Islet of Langerhans (tissue), 1 donor: ENCODE data around the gene DDX10.

Source experiments
- FAIRE-seq: peaks from one replicate; lab custom pipeline; 2011; peaks lifted over from hg19 to GRCh38; lab: Jason Lieb, UNC

DDX10 gene

DNA sequence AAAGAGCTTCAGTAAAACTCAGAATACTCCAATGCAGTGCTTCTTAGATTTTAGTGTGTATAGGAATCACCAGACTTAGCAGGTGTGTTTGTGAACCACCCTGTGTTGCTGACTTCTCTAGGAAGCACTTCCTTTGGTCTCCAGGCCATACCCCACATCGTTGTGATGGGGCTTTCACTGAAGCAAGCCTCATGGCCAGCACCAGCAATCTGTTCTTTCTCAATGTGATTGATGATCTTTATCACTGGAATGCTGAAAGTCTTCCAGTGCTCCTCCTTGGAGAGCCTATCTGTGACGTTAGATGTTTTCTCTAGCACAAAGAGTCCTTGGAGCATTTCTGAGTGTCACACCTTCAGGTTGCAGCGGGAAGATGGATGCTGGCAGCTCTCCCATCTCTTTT, 280.5 kb downstream of the DDX10 start:
- no peak for FAIRE-seq

DNA sequence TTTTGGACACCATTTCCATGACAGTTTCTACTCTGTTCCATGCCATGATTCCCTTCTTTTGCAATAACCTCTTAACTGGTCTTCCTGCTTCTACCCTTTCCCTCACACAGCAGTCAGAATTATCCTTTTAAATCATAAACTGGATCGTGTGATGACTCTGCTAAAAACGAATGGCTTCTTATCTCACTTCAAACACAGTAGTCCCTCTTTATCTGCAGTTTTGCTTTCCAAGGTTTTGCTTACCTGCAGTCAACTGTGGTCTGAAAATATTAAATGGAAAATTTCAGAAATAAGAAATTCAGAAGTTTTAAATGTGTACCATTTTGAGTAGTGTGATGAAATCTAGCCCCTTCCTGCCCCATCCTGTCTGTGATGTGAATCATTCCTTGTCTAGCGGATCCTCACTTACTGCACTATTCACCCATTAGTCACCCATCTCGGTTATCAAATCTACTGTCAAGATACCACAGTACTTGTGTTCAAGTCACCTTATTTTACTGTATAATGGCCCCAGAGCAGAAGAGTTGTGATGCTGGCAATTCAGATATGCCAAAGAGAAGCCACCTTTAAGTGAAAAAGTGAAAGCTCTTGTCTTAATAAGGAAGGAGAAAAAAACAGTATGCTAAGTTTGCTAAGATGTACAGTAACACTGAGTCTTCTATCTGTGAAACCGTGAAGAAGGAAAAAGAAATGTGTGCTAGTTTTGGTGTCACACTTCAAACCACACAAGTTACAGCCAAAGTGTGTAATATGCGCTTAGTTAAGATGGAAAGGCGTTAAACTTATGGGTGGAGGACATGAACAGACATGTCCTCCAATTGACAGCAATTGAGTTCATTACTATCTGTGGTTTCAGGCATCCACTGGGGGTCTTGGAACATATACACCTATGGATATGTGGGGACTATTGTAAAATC, 283.0 kb downstream of the DDX10 start:
- no peak for FAIRE-seq

DNA sequence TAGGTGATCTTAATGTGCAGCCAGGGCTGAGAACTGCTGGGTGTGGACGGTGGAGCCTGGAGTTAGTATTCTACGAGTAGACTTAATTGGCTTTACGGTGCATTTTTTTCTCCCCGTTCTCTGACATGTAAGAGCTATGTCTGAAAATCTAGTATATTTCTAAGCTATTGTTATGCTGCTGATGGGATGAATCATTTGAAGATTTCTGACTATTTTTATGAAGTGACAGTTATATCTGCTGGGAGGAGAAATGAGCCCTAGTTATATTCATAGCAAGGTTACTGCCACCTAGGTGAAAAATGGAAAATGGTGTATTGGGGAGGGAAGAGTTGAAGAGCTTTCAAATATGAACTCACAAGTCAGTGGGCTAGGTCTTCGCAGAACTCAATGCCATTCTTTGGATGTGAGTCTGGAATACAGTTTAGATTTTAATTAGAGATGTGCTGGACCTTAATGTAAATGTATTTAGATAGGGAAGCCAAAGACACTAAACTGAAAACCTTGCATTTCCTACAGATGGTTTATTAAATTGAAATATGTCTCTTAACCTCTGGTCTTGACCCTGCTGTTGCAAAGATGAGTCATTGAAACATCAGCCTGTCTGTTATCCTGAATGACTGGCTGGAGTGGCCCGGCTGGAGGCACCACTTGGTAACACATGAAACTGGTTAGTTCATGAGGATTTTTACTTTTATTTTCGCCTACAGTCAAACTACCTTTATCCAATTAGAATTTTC, 293.7 kb downstream of the DDX10 start:
- no peak for FAIRE-seq

GRCh38 chr11:108959105-108959761, 294.4 kb downstream of the DDX10 start:
- no peak for FAIRE-seq

DNA sequence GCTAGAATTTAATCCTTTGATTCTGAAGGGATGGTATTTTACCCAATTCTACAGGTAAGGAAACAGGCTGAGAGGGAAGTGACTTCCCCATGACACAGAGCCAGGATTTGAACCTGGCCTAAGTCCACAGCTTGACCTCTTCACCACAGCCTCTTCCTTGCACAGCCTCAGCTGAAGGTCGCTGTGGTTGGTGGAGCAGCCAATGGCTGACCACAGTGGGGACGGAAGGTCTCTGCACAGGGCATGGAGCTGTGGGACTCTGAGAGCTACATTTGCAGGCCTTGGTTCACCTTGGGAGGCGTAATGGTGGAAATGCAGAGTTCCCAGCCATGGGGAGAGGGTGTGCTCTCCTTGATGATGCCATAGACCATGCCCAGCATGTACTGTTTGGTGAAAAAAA, 295.0 kb downstream of the DDX10 start:
- no peak for FAIRE-seq

GRCh38 chr11:108960501-108960900, 295.6 kb downstream of the DDX10 start:
- FAIRE-seq: no peak

DNA sequence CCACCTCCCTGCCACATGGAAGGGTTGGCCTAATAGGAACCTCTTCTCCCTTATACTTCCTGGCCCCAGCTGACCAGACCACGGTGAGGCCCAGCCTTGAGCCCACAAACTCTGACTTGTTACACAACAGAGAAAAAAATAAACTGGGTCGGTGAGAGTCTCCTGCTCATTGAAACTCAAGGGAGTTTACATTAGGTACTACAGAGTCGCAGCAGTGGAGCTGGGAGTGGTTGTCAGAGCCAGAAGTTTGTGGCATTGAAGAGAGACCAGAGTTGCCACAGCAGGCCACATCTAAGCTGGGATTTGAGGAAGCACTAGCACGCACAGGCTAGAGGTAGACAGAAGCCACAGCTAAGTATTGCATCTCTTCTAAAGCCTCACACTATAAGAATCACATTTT, 296.2 kb downstream of the DDX10 start:
- FAIRE-seq: no peak

DNA sequence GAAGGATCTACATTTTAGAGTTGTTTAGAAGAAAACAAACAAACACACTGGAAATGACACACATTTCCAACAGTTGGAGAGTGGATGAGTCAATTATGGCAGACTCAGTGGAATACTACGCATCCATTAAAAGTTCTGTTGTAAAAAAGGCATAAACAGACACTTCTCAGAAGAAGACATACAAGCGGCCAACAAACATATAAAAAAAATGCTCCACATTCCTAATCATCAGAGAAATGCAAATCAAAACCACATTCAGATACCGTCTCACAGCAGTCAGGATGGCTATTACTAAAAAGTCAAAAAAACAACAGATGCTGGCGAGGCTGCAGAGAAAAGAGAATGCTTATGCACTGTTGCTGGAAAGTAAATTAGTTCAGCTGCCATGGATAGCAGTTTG, 298.2 kb downstream of the DDX10 start:
- FAIRE-seq: no peak

- FAIRE-seq: no peak
Measured at GRCh38 chr11:108965306-108966001, 300.6 kb downstream of the DDX10 start.

DNA sequence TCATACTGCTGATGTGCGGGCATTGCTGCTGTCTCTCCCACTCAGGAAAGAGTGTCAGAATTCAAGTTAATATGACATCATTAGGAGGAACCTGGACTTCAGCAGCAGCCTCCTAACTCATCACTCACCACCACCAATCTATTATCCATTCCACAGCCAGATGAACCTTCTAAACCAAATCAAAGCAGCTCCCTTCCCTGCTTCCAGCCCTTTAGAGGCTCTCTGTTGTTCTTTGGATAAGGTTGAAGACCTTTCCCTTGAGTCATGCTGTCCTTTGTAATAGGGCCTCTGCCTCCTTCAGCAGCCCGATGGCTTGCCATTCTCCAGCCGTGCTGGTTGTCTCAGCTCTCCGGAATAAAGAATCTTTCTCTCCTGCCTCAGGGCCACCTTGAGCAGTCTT, 301.3 kb downstream of the DDX10 start:
- FAIRE-seq: no peak

GRCh38 chr11:108966978-108967377, 302.1 kb downstream of the DDX10 start:
- FAIRE-seq: no peak

GRCh38 chr11:108967571-108967970, 302.7 kb downstream of the DDX10 start:
- no peak for FAIRE-seq

GRCh38 chr11:108970221-108970991, 305.5 kb downstream of the DDX10 start:
- no peak for FAIRE-seq

DNA sequence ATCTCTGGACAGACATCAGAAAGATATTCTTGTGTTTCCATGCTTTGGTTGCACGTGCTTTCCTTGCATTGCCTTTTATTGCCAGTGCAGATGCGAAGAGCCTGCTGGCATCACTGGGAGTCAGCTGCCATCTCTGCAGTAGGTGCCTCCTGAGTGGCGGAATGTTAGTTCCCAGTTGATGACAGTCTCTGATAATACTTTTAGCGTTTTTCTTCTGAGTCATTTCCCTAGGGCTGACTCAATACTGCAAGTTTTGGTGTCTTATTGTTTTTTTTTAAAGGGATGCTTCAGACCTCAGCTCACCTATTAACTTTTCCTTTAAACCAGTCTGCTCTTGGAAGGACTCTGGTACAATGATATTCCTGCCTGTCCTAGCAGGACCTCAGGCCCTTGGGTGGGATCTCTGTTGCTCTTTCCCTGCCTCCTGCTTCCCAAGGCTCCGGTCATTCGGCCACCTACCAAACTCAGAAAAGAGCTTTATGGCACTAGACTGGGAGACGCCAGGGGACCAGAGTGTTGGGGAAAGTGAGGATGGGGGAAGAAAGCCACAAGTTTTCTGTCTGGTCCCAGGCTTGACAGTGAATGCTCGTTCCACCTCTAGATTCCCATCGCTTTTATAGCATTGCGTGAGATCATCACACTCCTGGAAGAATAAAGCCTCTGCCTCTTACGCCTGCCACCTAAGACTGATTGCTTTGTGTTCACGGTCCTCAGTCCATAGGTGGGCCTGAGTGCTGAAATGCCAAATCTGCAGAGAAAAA, 308.7 kb downstream of the DDX10 start:
- FAIRE-seq: no peak

DNA sequence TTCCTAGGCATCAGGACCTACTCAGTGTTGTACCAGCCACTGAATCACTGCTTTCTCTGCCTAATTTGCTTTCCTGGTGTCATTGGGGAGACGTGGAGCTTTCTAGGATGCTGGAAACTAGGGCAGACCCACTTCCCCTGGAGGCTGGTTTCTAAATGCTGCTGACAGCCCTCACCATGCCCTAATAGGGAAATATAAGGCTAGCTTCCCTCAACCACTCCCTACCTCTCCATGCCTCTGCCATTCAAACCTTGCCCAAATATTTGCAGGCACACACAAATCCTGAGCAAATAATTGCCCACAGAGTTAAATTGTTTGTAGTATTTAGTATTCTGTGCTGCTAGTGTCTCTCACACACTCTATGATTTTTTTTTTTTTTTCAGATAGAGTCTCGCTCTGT, 310.2 kb downstream of the DDX10 start:
- FAIRE-seq: no peak

GRCh38 chr11:108975641-108976071, 310.8 kb downstream of the DDX10 start:
- FAIRE-seq: no peak

DNA sequence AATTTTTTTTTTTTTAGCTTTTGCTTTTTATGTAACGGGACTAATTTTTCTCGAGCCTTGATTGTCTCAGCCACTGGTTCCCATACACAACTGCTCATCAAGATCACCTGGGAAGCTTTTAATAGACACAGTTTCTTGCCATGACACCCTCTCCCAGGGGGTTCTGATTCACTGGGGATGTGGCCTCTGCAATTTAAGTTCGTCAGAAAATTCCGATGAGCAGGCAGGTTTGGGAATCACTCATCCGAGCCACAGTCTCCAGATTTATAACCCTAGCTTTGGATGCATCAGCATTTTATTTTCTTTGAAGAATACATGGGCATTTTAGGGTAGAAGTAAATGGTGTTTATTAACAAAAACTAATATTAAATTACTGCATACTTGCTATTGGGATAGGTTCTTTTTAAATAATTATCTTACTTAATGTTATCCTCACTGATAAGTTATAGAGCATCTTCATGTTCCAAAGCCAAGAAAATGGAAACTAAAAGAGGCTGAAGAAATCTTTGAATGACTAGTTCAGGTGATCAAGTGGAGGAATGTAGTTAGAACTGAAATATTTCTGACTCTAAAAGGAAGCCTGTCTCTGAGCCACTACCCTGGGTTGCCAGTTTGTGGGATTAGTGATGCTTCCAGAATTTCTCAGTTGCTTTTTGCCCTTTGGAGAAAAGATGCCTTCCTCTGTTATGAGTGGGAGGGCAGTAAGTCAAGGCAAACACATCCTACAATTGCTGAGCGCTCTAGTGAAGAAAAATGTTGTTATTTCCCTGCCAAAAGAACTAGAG, 319.0 kb downstream of the DDX10 start:
- FAIRE-seq: no peak

GRCh38 chr11:108984523-108984922, 319.7 kb downstream of the DDX10 start:
- FAIRE-seq: no peak

DNA sequence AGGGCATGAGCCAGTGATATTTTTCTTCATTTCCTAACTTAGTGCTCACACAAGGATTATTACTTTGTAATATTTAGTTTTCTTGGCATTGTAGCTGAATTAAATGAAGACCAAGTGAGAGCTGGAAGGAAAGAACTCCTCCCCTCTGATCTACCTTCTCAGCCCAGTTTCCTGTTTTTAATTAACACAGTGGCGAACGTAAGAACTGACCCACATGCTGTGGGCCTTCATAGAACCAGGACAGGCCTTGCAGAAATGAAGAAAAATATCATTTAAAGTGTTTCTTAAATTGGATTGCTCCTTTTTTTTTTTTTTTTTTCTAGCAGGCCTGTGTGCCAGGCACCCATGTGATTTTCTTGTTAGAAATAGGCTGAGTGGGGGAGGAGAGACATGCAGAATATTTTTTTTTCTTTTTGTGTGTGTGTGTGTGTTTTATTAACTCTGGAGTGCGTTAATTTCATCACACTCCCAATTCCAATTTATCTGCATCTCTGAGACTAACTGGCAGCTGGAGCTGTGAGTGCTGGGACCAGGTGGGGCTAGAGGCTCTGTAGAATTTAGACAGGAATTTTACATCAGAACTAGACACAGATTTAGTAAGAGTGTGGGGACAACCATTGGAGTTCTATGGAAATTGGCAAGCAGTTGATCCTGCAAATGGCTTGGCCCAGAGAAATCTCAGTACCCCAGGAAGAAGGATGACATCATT, 320.5 kb downstream of the DDX10 start:
- no peak for FAIRE-seq
